Amniotic epithelial cell (primary cell): ENCODE measurements around the gene MAP4K2.
"Not testable (repeated sequence)": the region's sequence is repeated elsewhere in the genome, so short reads cannot be mapped to it uniquely, and the experiment has no call there.

ENCODE experiments used
- DNase-seq: peaks from one replicate; pipeline ENCODE4 v3.0.0-alpha.2; 2010; ENCODE audit warnings: low read depth

The MAP4K2 gene

DNA sequence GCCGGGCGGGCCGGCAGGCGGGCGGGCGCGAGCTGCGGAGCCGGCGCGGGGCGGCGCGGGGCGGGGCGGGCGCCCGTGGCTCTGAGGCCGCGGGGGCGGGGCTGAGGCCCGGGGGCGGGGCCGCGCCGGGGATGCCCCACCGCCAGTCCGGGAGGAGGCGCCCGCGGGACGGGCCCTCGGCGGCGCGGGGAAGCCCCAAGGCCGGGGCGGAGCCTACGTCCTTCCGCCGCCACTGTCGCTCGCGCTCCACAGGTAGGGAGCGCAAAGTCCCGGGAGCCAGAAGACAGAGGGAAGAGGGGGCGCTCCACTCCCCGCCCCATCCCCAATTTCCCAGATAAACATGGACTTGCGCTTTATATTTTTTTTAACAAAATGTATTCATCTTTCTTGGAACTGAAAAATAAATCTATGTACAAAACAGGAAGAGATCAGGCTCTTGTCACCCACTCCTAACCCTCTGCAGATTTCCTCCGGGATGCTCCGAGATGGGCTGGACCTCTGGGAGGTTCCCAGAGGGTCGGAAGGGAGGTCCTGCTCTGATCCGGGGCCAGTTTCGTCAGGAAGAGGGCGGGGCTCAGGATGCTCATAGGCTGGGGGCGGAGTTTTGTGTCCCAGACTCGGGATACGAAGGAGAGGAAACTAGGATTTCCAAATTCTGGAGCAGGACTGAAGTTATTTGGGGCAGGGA is at the start of gene MAP4K2:
TSS of gene MAP4K2 (minus strand) at position 57 of the 688 bp plus-strand sequence. CDS start 65 bp downstream, outside the sequence.
- peak; percentile 64 for DNase-seq

DNA sequence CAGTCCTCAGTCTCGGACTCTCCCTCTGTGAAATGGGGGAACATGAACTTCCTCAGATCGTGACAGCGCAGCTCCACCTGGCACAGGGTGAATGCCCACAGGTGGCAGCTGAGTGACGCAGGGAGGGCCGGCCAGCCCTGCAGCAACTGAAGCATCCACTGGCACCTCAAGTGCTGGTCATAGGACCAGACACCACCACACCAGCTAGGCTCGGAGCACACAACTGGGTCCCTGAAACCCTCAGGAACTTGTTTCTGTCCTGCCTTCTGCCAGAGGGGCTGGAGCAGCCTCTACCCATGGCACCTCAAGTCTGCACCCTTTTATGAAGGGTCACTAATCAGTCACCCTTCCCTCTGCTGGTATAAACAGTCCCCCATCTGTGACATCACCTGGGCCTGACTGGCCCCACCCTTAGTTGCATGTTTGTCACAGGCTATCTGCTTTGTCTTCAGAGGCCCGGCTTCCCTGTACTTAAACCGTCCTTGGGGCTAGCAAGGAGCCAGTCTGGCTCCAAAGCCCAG is 48.9 kb upstream of the MAP4K2 start:
- DNase-seq = no peak

DNA sequence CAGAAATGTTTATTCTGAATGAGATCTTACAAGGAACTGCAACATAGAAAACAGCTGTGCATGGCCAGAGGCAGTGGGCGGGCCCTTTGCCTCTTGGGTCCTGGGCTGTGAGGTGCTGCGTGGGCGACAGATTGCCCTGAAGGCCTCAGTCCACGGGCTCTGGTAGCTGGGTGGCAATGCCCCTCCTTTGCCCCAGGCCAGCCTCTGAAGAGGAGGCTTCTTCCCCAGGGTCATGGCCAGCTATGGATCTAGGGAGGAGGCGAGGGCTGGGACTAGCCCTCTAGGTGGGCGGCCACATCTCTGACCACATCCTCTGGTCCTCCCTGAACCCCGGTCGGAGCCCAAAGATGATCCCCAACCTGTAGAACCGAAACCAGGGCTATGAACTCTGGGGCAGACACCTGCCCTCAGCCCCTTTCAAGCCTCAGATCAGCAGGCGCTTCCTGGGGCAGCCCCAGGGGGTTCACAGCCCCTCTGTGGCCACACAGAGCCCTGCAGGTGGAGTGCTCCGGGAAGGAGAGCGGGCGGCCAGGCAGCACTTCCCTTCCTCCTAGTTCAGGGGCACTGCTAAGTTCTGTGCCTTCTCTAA is 48.1 kb upstream of the MAP4K2 start:
- DNase-seq = no peak

DNA sequence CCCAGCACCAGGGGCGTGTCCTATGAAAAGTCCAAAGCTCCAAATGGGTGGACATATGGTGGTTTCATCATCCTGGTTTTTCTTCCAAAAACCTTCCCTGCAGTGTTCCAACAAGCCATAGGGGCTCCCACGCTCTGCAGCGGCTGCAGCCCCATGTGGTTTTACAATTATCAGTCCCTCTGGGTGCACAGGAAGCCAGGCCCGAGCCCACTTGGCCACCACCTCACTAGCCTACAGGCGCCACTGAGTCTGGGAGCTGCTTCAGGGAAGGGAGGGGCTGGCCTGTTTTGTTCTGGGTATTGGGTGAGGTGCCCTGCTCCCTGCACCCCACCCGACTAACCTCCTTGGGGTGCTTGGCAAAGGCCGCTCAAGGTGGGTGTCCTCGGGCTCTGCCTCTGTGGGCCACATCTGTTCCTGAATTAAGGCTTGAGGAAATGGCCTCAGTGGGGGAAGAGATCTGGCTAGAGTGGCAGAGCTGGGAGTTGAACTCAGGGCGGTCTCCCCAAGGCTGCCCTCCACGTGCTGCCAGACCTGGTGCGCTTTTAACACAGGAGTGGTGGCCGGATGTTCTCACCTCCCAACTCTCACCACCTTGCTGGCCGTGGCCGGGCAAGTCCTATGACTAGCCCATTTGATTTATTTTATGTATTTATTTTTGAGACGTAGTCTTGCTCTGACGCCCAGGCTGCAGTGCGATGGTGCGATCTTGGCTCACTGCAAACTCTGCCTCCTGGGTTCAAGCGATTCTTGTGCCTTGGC is 46.8 kb upstream of the MAP4K2 start:
- no peak for DNase-seq

DNA sequence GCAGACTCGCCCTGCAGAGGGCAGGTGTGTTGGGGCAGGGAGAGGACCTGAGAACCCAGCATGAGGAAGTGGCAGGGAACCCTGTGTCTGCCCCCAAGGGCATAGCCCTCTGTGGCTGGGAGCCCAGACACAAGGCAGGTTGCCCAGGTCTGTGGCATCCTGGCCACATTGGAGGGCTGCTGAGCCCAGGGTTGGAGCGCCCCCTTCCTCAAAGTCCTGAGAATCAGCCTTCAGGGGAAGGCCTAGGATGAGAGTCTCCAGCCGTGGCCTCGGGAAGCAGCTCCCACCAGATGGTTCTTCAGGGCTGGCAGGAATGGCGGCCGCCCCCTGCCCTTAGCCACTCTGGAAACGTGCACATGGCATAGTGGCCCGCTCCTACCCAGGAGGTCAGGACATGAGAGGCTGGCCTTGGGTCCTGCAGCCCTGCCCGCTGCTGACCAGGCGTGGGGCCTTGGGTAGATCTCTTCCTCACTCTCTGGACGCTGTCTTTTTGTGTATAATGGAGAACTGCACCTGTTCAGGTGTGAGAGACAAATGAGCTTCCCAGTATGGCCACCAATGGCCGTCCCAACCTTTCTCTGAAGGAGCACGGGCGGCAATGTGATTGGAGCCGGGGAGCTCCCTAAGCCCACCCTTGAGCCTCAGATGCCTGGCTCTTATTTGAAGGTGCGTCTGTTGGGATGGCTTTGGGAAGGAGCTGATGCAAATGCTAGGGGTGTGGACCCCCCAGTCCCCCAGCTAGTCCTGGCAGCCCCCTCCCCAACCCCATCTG is 46.0 kb upstream of the MAP4K2 start:
- no peak for DNase-seq

DNA sequence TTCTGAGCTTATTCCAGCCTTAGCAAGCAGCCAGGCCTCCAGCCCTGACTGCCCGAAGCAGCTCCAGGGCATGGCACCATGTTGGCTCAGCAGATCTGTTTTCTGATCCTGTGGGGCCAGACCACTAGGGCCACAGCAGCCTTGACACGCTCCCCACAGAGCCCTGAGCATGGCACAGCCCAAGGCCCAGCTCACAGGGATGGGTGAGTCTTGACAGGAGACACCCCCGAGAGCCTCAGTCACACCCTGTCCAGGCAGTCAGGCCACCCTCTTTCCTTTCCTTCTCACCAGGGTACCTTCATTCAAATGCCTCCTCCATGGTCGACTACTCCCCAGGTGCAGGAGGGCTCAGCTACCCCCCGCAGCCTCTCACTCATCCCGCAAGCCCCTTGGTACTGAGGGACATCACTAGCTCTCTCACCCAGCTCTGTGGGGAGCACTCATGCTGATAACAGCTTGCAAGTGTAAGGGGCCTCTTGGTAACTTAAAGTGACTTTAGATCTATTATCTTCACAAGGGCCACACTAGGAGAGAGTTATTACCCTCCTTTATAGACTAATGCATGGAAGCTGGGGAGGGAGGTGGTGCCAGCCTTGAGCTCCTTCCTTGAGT is 45.3 kb upstream of the MAP4K2 start:
- no peak for DNase-seq

DNA sequence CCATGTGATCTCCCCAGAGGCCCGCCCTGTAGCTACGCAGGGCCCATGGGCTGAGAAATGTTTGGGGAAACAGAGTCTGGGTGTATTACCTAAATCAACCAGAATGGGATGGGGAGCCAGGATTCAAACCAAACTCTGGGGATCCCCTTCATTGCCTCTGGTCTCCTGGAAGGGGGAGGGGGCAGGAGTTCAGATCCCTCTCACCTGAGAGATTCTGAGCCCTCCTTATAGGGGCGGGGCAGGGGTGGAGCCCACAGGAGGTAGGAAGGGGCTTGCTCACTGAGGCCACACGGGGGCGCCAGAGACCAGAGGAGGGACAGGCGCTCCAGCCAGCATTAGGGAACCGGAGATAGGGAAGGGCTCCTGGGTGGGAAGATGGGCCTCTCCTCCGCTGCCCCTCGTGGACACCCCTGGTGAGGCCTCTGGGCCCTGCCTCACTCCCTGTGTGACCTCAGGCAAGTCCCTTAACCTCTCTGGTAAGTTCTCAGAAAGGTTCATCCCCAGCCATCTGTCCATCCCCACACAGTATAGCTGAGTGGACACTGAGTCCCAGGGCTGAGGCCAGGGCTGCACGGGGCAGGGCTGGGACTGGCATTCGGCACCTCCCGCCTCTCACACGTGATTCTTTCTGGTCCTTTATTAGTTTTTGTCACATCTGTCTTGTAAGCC is 44.1 kb upstream of the MAP4K2 start:
- peak; percentile 73 for DNase-seq

DNA sequence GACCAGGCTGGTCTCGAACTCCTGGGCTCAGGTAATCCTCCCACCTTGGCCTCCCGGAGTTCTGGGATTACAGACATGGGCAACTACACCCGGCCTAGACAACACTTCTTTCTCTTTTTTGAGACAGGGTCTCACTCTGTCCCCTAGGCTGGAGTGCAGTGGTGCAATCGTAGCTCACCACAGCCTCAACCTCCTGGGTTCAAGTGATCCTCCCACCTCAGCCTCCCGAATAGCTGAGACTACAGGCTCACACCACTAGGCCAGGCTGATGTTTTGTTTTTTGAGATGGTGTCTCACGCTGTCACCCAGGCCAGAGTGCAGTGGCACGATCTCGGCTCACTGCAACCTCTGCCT is 42.7 kb upstream of the MAP4K2 start:
- DNase-seq = not testable (repeated sequence)

DNA sequence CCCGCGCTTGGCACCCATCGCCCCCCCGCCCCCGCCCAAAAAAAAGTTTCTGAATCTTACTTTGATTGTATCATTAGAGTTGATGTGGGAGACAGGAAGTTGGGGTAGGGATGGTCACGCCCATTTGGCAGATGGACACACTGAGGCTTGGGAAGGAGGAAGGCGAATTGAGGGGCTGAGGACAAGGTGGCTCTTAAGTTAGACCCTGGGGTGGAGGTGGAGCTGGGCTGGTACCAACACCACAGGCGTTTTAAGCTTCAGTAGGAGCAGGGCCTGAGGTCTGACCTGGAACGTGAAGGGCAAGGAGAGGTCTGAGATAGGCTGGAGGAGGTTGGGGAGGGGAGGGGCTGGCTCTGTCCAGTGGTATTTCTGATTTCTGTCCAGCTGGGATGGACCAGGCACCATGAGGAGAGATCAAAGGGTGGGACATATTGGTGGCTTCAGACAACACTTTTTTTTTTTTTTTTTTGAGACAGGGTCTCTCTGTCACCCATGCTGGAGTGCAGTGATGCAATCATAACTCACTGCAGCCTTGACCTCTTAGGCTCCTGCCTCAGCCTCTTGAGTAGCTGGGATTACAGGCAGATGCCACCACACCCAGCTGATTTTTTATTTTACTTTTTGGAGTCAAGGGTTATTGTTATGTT is 42.2 kb upstream of the MAP4K2 start:
- DNase-seq = no peak

DNA sequence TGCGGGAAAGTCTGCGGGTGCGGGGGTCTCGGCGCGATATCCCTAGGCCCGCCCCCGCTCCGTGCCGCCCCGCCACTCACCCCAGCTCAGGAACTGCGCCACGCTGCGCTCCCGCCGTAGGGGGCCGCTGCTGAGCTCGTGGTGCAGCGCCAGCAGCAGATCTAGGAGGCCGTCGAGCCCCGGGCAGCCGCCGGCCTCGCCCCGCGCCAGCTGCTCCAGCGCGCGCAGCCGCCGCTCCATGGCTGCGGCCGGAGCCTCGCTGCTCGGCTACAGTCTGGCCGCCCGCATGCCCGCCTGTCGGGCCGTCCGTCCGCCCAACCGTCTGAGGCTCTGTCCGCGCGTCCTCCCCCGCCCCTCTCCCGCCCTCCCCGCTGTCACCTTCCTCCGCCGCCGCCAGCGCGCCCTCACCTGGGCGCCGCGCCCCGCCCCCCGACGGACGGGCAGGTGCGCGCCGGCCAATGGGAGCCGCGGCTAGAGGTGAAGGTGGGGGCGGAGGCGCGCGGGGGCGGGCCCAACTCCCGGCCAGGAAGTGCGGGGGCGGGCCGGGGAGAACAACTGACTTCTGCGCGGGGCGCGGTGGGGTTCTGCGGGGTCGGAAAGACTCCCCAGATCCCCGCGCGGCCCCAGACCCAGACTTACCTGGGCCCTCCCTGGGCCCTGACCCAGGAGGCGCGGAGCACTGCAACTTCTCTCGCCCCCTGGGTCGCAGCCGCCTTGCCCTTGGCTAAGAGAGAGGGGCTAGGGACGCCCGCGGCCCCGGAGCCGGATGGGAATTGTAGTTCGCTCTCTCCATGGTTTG is 41.5 kb upstream of the MAP4K2 start, which contains the start of gene CDC42BPG:
TSS of gene CDC42BPG (minus strand) at position 324 of the 799 bp plus-strand sequence. CDS start at position 240, 84 bp downstream.
- DNase-seq = peak; percentile 36

DNA sequence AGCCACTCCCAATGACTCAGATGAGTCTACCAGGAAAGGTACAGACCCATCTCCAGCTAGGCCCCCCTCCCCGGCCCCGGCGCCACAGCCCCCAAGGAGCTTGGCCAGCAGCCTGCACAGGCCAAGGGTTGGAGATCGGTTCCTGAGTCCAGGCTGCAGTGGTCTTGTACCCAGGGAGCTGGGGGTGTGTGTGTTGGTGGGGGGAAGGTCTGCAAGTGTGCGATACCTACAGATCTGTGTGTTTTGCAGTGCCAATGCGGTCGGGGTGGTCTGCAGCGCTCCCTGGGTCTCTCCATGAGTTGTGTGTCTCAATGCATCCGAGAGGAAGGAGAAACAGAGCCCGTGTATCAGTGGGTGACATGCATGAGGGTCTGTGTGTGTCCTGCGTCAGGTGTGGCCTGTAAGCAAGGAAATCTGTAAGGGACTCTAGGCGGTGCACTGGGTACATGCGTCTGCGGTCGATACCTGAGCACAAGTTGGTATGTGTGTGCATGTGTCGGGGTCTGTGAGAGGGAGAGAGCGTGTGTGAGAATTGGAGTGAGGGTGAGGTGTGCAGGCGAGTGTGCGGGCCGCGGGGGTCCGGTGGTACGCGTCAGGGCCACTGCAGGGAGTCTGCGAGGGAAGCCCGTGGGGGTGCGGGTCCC is 40.8 kb upstream of the MAP4K2 start:
- DNase-seq = no peak

DNA sequence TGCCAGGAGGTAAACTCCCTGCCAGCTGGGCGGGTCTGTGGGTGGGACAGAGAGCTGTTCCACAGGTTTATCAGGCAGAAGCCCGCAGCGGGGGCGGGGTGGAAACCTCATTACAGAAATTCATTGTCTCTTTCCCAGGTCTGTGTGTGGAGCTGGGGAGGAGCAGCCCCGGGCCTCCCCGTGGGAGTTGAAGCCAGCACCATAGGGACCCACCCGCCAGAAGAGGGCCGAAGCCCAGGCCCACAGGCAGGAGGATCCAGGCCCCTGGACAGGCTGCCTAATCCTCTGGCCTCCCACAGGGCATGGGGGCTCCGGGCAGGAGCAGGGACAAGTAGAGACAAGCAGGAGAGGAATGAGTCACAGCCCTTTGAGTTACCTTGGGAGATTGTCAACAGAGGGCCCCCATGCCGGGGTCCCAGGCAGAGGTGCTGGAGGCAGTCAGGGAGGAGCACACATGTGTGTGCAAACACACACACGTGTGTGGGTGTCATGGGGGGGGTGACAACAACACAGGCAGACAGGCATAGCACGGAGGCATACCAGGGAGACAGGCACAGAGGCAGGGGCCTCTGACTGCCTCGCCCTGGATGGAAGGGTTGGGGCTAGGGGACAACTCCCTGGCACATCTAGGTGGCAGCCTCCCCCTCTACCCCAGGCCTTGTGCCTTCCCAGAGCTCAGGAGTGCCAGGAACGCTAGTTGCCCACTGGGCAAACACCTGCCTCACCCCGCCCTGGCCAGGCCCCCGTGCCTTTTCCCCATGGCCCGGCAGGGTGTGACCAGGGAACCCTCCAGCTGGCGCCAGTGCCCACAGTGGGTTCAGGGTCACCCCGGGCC is 40.1 kb upstream of the MAP4K2 start:
- no peak for DNase-seq

DNA sequence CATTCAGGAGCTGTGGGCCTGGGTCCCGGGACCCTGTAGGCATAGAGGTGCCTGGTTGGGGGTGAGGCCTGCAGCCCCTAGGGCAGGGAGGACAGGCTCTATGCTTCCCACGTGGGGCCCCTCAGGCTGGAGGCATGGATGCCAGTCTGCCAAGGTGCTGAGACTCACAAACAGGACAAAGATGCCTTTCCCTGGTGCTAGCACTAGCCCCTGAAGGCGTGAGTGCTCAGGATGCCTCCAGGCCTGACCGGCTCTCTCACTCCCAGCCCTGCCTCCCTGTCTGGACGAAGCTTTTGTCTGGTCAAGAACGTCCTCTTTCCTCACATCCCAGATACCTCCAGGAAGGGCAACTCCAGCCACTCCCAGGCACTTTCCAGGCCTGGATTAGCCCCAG is 39.3 kb upstream of the MAP4K2 start:
- no peak for DNase-seq

DNA sequence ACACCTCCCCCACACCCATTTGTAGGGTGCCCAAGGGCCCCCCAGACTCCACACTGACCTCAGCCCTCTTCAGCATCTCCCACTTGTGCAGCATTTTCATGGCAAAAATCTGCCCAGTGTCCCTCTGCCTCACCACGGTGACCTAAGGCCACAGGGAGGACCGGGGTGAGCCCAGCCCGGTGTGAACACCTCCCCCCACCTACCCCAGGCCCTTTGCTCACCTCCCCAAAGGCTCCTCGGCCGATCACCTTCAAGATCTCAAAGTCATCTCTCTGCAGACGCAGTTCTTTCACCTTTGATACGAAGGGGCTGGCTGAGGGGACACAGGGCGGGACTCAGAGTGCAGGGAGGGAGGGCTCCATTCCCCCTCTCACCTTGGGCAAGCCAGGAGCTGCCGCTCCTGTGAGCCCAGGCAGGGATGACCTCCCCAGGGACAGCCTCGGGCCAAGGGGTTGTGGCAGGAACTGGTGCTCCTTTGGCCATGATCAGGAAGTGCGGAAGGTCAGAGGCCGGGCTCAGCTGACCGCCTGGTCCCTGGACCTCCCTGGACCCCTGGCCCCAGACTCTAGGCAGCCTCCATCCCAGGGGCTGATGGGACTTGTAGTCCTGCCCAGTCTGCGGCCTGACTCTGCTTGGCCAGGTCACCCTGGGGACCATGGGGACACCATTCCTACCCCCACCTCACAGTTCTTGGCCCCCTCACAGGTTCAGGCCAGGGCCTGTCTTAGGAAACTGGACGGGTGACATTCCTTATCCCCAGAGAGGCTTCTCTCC is 38.8 kb upstream of the MAP4K2 start:
- DNase-seq = no peak

DNA sequence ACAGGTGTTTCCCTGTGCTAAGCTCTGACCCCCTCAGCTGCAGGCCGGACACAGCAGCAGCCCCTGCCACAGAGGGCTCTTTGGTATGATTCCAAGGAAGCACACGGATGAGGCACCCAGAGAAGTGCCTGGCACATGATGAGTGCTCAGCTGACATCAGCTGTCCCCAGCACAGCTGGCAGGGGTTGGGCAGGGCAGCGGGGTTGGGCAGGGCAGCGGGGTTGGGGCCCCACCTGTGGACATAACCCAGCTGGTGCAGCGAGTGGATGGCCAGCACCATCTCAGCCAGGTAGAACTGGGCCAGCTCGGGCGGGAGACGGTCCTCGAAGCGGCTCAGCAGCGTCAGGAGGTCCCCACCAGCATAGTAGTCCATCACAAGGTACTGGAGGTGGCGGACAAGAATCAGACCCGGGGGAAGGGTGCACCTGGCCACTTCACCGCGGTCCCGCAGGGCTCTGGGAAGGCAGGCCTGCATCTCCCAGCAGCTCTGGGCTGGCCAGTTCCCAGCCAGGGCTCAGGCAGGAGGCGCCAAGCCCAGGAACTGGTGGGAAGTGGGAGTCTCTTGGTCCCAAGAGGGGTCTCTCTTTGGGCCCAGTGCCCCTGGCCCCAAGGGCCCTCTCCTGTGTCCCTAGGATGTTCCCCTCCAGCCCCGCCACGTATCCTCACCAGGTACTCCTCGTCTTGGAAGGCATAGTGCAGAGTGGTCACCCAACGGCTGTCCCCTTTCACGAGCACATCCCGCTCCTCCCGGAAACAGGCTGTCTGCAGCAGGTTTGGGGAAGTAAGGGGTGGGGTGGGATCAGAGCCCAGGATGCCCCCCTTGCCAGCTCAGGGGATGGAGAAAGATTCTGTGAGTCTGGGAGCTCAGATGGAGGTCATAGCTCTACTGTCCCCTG is 37.1 kb upstream of the MAP4K2 start:
- no peak for DNase-seq

DNA sequence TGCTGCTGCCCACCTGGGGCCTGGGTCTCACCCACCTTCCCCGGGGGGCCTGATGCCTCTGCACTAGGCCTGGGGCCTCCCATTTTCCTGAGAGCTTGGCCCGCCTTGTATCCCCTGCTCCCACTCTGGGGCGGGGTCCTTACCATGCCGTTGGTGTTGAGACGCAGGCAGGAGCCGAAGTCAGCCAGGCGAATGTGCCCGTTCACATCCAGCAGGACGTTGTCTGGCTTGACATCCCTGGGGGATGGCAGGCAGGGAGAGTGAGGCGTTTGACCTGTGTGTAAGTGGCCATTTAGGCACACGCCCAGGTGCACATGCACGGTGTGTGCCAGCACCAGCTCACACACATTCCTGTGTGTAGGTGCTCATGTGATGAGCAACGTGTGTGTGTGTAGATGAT is 36.3 kb upstream of the MAP4K2 start:
- DNase-seq = no peak
